ENCODE measurements around the gene GNAO1.

The GNAO1 gene

DNA sequence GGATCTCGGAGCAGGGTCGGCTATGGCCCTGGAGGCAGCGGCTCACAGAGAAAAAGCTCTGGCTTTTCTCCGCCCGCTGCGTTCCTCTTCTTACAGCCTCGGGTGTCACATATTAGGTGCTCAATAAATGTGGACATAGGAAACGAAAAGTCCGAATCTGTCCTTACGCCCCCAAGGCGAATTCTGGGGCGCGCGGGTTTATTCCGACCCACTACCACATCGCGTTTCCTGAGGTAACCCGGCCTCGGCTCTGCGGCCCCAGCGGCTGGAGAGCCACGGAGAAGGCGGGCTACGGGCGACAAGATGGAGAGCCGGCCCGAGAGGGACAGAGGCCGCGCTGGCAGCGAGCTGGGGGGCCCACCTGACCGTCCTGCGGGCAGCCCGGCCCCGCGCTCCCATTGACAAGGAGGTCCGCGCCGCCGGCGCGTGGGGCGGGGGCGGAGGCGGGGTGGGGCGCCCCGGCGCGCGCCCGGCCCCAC, 573 bp upstream of the GNAO1 start:
- TF ChIP-seq CSDC2 (CRISPR knock-in tag; IDR thresholded peaks at IDR 0.05): no peak
- no peak for TF ChIP-seq RARB (CRISPR knock-in tag; IDR thresholded peaks at IDR 0.05)
- TF ChIP-seq SNAI2 (CRISPR knock-in tag; IDR thresholded peaks at IDR 0.05): no peak
- no peak for TF ChIP-seq ZFP30 (CRISPR knock-in tag; IDR thresholded peaks at IDR 0.05)
- TF ChIP-seq GLIS3 (CRISPR knock-in tag; IDR thresholded peaks at IDR 0.05): no peak
- TF ChIP-seq ZNF8 (CRISPR knock-in tag; IDR thresholded peaks at IDR 0.05): no peak
- TF ChIP-seq ZNF565 (CRISPR knock-in tag; conservative IDR thresholded peaks at IDR 0.05; ENCODE audit: low read depth): no peak
- no peak for TF ChIP-seq ZC3H10 (CRISPR knock-in tag; IDR thresholded peaks at IDR 0.05)
- TF ChIP-seq, protein P1, sequence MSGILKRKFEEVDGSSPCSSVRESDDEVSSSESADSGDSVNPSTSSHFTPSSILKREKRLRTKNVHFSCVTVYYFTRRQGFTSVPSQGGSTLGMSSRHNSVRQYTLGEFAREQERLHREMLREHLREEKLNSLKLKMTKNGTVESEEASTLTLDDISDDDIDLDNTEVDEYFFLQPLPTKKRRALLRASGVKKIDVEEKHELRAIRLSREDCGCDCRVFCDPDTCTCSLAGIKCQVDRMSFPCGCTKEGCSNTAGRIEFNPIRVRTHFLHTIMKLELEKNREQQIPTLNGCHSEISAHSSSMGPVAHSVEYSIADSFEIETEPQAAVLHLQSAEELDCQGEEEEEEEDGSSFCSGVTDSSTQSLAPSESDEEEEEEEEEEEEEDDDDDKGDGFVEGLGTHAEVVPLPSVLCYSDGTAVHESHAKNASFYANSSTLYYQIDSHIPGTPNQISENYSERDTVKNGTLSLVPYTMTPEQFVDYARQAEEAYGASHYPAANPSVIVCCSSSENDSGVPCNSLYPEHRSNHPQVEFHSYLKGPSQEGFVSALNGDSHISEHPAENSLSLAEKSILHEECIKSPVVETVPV (CRISPR knock-in tag; IDR thresholded peaks at IDR 0.05): no peak
- TF ChIP-seq, protein P2, sequence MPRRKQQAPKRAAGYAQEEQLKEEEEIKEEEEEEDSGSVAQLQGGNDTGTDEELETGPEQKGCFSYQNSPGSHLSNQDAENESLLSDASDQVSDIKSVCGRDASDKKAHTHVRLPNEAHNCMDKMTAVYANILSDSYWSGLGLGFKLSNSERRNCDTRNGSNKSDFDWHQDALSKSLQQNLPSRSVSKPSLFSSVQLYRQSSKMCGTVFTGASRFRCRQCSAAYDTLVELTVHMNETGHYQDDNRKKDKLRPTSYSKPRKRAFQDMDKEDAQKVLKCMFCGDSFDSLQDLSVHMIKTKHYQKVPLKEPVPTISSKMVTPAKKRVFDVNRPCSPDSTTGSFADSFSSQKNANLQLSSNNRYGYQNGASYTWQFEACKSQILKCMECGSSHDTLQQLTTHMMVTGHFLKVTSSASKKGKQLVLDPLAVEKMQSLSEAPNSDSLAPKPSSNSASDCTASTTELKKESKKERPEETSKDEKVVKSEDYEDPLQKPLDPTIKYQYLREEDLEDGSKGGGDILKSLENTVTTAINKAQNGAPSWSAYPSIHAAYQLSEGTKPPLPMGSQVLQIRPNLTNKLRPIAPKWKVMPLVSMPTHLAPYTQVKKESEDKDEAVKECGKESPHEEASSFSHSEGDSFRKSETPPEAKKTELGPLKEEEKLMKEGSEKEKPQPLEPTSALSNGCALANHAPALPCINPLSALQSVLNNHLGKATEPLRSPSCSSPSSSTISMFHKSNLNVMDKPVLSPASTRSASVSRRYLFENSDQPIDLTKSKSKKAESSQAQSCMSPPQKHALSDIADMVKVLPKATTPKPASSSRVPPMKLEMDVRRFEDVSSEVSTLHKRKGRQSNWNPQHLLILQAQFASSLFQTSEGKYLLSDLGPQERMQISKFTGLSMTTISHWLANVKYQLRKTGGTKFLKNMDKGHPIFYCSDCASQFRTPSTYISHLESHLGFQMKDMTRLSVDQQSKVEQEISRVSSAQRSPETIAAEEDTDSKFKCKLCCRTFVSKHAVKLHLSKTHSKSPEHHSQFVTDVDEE (CRISPR knock-in tag; IDR thresholded peaks at IDR 0.05): no peak
- TF ChIP-seq, protein P3, sequence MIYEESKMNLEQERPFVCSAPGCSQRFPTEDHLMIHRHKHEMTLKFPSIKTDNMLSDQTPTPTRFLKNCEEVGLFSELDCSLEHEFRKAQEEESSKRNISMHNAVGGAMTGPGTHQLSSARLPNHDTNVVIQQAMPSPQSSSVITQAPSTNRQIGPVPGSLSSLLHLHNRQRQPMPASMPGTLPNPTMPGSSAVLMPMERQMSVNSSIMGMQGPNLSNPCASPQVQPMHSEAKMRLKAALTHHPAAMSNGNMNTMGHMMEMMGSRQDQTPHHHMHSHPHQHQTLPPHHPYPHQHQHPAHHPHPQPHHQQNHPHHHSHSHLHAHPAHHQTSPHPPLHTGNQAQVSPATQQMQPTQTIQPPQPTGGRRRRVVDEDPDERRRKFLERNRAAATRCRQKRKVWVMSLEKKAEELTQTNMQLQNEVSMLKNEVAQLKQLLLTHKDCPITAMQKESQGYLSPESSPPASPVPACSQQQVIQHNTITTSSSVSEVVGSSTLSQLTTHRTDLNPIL (CRISPR knock-in tag; IDR thresholded peaks at IDR 0.05; ENCODE audit: low read depth): no peak
- no peak for TF ChIP-seq TCF4 (CRISPR knock-in tag; IDR thresholded peaks at IDR 0.05; ENCODE audit: borderline replicate concordance)
- no peak for TF ChIP-seq BACH2 (CRISPR knock-in tag; IDR thresholded peaks at IDR 0.05; ENCODE audit: borderline replicate concordance)
- TF ChIP-seq ARNTL (CRISPR knock-in tag; IDR thresholded peaks at IDR 0.05; ENCODE audit: borderline replicate concordance, low read depth): no peak
- TF ChIP-seq PPARA (CRISPR knock-in tag; IDR thresholded peaks at IDR 0.05; ENCODE audit: borderline replicate concordance): no peak
- no peak for TF ChIP-seq ZNF70 (CRISPR knock-in tag; IDR thresholded peaks at IDR 0.05)
- TF ChIP-seq, protein P4, sequence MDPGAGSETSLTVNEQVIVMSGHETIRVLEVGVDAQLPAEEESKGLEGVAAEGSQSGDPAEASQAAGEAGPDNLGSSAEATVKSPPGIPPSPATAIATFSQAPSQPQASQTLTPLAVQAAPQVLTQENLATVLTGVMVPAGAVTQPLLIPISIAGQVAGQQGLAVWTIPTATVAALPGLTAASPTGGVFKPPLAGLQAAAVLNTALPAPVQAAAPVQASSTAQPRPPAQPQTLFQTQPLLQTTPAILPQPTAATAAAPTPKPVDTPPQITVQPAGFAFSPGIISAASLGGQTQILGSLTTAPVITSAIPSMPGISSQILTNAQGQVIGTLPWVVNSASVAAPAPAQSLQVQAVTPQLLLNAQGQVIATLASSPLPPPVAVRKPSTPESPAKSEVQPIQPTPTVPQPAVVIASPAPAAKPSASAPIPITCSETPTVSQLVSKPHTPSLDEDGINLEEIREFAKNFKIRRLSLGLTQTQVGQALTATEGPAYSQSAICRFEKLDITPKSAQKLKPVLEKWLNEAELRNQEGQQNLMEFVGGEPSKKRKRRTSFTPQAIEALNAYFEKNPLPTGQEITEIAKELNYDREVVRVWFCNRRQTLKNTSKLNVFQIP (CRISPR knock-in tag; IDR thresholded peaks at IDR 0.05; ENCODE audit: borderline replicate concordance, low read depth): no peak
- TF ChIP-seq, protein P5, sequence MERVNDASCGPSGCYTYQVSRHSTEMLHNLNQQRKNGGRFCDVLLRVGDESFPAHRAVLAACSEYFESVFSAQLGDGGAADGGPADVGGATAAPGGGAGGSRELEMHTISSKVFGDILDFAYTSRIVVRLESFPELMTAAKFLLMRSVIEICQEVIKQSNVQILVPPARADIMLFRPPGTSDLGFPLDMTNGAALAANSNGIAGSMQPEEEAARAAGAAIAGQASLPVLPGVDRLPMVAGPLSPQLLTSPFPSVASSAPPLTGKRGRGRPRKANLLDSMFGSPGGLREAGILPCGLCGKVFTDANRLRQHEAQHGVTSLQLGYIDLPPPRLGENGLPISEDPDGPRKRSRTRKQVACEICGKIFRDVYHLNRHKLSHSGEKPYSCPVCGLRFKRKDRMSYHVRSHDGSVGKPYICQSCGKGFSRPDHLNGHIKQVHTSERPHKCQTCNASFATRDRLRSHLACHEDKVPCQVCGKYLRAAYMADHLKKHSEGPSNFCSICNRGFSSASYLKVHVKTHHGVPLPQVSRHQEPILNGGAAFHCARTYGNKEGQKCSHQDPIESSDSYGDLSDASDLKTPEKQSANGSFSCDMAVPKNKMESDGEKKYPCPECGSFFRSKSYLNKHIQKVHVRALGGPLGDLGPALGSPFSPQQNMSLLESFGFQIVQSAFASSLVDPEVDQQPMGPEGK (CRISPR knock-in tag; IDR thresholded peaks at IDR 0.05; ENCODE audit: borderline replicate concordance): no peak
- peak; percentile 15; the same call in 1 of the 3 replicates for ATAC-seq

DNA sequence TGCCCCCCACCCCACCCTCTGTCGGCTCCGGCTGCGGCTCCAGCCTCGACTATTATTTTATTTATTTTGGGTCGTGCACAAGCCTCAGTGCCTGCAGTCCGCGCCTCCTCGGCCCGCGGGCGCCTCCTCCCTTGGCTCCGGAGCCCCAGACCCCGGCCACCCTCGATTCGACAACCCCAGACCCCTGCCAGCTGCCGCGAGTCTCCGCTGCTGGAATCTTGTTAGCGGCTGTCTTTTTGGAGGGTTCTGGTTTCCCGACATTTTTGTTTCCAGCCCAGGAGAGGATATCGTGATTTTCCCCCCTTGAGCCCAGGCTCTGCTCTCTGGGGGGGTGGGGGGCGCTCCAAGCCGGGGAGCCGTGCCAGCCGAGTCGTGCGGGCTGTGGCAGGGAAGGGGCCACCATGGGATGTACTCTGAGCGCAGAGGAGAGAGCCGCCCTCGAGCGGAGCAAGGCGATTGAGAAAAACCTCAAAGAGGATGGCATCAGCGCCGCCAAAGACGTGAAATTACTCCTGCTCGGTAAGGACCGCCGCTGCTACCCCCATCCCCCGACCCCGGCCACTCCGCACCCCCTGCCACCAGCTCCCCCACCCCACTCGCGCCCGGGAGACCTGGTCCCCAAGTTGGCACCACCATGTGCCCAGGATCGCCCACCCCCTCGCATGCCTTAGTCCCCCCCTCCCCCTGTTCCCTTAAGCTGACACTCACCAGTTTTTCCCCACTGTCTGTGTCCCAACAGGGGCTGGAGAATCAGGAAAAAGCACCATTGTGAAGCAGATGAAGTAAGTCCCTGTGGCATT, 746 bp downstream of the GNAO1 start:
- no peak for ATAC-seq
- TF ChIP-seq, protein P5 (CRISPR knock-in tag; IDR thresholded peaks at IDR 0.05; ENCODE audit: borderline replicate concordance): no peak
- TF ChIP-seq ARNTL (CRISPR knock-in tag; IDR thresholded peaks at IDR 0.05; ENCODE audit: borderline replicate concordance, low read depth): no peak
- TF ChIP-seq, protein P4 (CRISPR knock-in tag; IDR thresholded peaks at IDR 0.05; ENCODE audit: borderline replicate concordance, low read depth): no peak
- no peak for TF ChIP-seq ZFP30 (CRISPR knock-in tag; IDR thresholded peaks at IDR 0.05)
